NCI-H2196 treated with DMSO at 0.1 percent for 48 hours (cell line): ENCODE measurements around the gene MAP3K6.

ENCODE experiments used
- DNase-seq: peaks from one replicate; lab custom pipeline; 2025; ENCODE audit not compliant: unreplicated experiment; lab: John Stamatoyannopoulos, UW

MAP3K6 gene

GRCh38 chr1:27356619-27357280 is 10.0 kb downstream of the MAP3K6 start:
- no peak for DNase-seq

DNA sequence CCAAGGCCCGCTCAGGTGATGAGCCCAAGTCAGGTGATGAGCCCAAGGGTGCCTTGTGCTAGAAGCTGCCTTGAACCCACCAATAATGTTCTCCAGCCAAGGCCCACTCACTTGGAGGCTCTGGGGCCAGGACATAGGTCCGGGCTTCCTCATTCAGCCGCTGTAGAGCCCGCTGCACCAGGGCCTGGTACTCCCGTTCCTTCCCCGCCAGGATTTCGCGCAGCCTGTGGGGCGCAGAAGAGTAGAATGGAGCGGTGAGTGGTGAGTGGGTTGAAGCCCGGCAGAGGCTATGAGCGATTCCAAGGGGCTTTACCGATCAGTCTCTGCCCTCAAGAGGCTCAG is 10.5 kb downstream of the MAP3K6 start:
- DNase-seq: no peak

DNA sequence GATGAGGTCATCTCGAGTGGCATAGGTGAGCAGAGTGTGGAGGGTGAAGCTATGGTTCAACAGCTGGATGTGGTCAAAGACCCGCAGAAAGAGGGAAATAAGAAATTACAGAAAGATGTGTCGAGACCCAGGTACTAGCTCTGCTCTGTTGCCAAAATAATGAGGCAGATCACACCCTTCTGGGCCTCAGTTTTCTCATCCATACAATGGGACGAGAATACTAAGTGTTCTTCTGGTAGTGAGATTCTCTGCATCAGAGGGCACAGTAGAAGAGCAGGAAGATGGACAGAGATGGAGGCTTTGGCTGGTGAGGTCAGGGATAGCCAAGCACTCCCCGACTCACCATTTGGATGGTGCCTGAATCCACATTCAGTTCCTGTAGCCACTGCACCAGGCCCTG is 11.1 kb downstream of the MAP3K6 start:
- no peak for DNase-seq

DNA sequence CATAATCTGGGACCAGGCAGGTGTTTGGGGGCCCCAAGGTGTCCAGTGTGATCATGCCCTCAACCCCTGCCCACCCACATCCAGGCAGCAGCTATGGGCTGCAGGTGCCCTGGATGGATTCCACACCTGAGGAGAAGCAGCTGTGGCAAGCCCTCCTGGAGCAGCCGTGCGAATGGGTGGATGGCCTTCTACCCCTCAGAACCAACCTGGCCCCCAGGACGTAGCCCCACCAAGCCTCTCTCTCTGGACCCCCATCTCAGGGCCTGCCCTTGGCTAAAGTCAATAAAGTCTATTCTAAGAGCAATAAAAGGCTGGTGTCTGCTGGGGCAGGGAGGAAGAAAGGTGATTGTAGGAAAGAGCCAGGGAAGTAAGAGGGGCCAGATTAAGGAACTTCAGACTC is 13.1 kb downstream of the MAP3K6 start:
- DNase-seq: no peak

- no peak for DNase-seq
Measured at GRCh38 chr1:27353166-27353565, 13.6 kb downstream of the MAP3K6 start.

GRCh38 chr1:27351541-27352107 is 15.1 kb downstream of the MAP3K6 start:
- no peak for DNase-seq

GRCh38 chr1:27350663-27351540 is 15.9 kb downstream of the MAP3K6 start:
- no peak for DNase-seq

GRCh38 chr1:27349784-27350662 is 16.7 kb downstream of the MAP3K6 start:
- peak; percentile 72 for DNase-seq

- peak; percentile 81 for DNase-seq
Measured at GRCh38 chr1:27348861-27349783, 17.6 kb downstream of the MAP3K6 start.

DNA sequence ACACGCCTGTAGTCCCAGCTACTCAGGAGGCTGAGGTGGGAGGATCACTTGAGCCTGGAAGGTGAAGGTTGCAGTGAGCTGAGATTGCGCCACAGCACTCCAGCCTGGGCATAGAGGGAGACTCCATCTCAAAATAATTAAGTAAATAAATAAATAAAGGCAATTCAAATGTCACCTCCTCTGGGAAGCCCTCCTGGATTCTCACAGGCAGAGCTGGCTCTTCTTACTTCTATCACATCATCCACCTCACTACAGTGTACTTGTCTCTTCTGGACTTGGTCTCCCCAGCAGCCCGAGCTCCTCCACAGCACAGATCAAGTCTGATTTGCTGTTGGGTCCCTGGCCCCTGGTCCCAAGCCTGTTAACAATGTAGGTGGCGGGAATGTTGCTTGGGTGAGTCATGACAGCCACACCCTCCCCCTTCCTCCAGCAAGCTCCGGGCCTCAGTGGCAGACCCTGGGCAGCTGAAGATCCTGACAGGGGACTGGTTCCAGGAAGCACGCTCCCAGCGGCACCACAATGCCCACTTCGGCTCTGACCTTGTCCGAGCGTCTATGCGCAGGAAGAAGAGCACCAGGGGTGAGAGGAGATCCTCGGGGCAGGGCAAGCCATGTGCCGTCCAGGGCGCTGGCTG is 19.7 kb downstream of the MAP3K6 start:
- no peak for DNase-seq

DNA sequence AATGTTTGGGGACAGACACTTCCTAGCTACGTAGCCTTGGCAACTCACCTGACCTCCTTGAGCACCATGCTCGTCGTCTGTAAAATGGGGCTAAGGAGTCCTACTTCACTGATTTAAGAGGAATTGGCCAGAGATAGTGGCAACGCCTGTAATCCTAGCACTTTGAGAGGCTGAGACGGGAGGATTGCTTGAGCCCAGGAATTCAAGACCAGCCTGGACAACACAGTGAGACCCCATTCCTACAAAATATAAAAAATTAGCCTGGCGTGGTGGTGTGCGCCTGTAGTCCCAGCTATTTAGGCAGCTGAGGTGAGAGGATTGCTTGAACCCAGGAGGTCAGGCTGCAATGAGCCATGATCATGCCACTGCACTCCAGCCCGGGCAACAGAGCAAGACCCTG is 20.4 kb downstream of the MAP3K6 start:
- no peak for DNase-seq

- DNase-seq: no peak
Measured at GRCh38 chr1:27345272-27345671, 21.5 kb downstream of the MAP3K6 start.

DNA sequence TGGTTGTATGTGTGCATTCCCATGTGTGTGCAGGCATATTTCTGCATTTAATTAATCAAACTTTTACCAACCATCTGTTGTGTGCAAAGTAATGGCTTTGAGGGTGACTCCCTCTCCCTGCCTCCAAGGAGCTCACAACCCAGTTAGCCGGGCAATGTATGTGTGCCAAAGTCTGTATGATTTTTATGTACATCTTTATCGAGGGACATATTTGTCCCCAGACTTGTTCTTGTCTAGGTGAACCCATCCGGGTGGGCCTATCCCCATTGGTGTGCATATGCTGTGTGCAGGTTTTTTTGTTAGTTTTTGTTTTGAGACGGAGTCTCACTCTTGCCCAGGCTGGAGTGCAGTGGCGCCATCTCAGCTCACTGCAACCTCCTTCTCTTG is 23.1 kb downstream of the MAP3K6 start:
- DNase-seq: no peak

GRCh38 chr1:27342778-27343638 is 23.8 kb downstream of the MAP3K6 start:
- DNase-seq: peak; percentile 74

- no peak for DNase-seq
Measured at GRCh38 chr1:27342391-27342777, 24.4 kb downstream of the MAP3K6 start.

DNA sequence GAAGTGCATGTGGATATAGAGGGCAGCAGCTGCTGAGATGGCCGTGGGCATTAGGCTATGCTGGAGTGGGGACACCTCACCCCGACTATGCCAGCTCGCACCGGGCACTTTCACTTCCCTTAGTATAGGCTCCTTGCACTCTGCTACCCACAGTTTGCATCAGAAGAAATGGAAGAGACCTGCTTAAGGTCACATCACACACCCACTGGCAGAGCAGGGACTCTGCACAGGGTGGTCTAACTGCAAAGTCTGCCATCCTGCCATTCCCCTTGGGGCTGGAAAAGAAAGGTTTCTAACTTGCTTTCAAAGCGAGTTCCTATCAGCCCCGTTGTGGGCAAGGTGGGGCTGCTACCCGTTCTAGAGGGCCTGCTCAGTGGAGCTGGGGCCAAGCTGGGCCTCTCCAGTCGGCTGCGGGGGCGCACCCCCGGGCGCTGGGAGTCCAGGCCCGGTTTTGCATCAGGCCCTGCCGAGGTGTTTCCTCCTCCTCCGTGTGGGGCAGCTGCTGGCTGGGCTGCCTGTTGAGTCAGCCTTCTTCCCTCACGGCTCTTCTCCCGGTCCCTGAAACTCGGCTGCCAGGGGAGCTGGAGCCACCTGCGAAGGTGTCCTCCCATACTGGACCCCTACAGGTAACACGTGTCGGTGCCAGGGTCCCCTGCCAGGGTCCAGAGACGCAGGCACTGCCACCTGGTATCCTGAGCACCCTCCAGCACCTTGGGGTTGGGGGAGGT is 25.1 kb downstream of the MAP3K6 start, which contains the start of gene SYTL1:
TSS of gene SYTL1 (plus strand) at position 498 of the 728 bp plus-strand sequence. CDS start 3,313 bp downstream, outside the sequence.
- peak; percentile 50 for DNase-seq

GRCh38 chr1:27339213-27339612 is 27.5 kb downstream of the MAP3K6 start:
- no peak for DNase-seq

DNA sequence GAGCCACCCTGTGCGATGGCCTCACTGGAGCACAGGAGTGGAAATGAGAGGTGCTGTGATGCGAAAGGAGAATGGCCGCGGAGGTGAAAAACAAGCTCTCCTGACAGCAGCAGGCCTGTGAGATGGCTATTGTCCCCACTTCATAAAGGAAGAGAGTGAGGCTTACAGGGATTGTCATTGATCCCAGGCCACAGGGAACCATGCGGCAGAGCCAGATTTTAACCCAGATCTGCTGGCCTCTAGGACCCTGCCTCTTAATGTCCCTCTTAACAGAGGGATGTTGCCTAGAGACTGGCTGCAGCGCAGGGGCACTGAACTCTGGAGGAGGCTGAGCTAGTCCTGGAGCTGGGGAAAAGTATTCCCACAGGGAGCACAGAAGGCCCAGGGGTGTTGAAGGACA is 28.0 kb downstream of the MAP3K6 start:
- no peak for DNase-seq
